ENCODE measurements around the gene RIMBP2. TPM values are rescaled to one million over a fixed set of nuclear protein-coding genes. Genes with fewer than 3 reads are reported as not detected.

RIMBP2 gene
- polyA plus RNA-seq, 1 donor from 2014 or later: 14.6 TPM

GRCh38 chr12:130708648-130709047 lies 7.5 kb downstream of the RIMBP2 start:
- H4K20me1 ChIP-seq (ENCODE audit: insufficient read depth): no peaks in the 10 kb centered on the region

GRCh38 chr12:130707571-130707891 lies 8.6 kb downstream of the RIMBP2 start:
- no peak for TF ChIP-seq EZH2 (IDR thresholded peaks at IDR 0.05; ENCODE audit: borderline replicate concordance, insufficient read depth, low read length, poor library complexity, severe bottlenecking)
- TF ChIP-seq SMC3 (conservative IDR thresholded peaks at IDR 0.05; ENCODE audit: poor library complexity): no peak
- no peak for TF ChIP-seq REST (IDR thresholded peaks at IDR 0.05; ENCODE audit: borderline replicate concordance)
- no peak for TF ChIP-seq TAF1 (IDR thresholded peaks at IDR 0.05; ENCODE audit: low read depth)
- no peak for TF ChIP-seq EP300 (conservative IDR thresholded peaks at IDR 0.05; ENCODE audit: poor library complexity, severe bottlenecking)
- TF ChIP-seq RAD21 (conservative IDR thresholded peaks at IDR 0.05): no peak
- TF ChIP-seq MXI1 (conservative IDR thresholded peaks at IDR 0.05; ENCODE audit: poor library complexity, severe bottlenecking): no peak
- no peak overlapping the region for H3K27ac ChIP-seq (ENCODE audit: low read length)
- no peaks in the 10 kb centered on the region for H3F3A ChIP-seq (ENCODE audit: insufficient read depth, low read length, poor library complexity, severe bottlenecking)

More at GRCh38 chr12:130708648-130709047, 7.5 kb downstream of the RIMBP2 start:
- Histone ChIP-seq H3K36me3 (ENCODE audit: insufficient read depth, low read length) (no peaks in the 10 kb centered on the region), H3K9me2 (ENCODE audit: insufficient read depth, low read length) (no peaks in the 10 kb centered on the region), H3K9ac (ENCODE audit: low read length) (no peak overlapping the region), H3K4me3 (ENCODE audit: low read length) (no peak overlapping the region), H3K9me3 (ENCODE audit: low read length) (no peaks in the 10 kb centered on the region), H2AFZ (ENCODE audit: low read depth, low read length) (no peak overlapping the region), H3K79me2 (replicated peaks; ENCODE audit: insufficient read depth, low read length) (peaks cover under 1% of the 10 kb centered on the region), H3K27me3 (ENCODE audit: insufficient read depth, low read depth, low read length) (no peaks in the 10 kb centered on the region), H3K4me2 (ENCODE audit: low read length) (no peak overlapping the region), H3F3A (ENCODE audit: insufficient read depth, low read length, poor library complexity, severe bottlenecking) (no peaks in the 10 kb centered on the region), H3K27ac (ENCODE audit: low read length) (no peak overlapping the region)
- TF ChIP-seq POLR2AphosphoS5 (IDR thresholded peaks at IDR 0.05) (no peak), SMC3 (conservative IDR thresholded peaks at IDR 0.05; ENCODE audit: poor library complexity) (no peak), EP300 (conservative IDR thresholded peaks at IDR 0.05; ENCODE audit: poor library complexity, severe bottlenecking) (no peak), REST (IDR thresholded peaks at IDR 0.05; ENCODE audit: borderline replicate concordance) (no peak), RAD21 (conservative IDR thresholded peaks at IDR 0.05) (no peak), MXI1 (conservative IDR thresholded peaks at IDR 0.05; ENCODE audit: poor library complexity, severe bottlenecking) (no peak), CTCF (IDR thresholded peaks at IDR 0.05; ENCODE audit: poor library complexity, severe bottlenecking) (no peak), TAF1 (IDR thresholded peaks at IDR 0.05; ENCODE audit: low read depth) (no peak), EZH2 (IDR thresholded peaks at IDR 0.05; ENCODE audit: borderline replicate concordance, insufficient read depth, low read length, poor library complexity, severe bottlenecking) (no peak)

More at GRCh38 chr12:130707571-130707891, 8.6 kb downstream of the RIMBP2 start:
- H3K4me2 ChIP-seq (ENCODE audit: low read length): no peak overlapping the region
- no peaks in the 10 kb centered on the region for H3K9me3 ChIP-seq (ENCODE audit: low read length)
- no peaks in the 10 kb centered on the region for H3K9me2 ChIP-seq (ENCODE audit: insufficient read depth, low read length)
- H4K20me1 ChIP-seq (ENCODE audit: insufficient read depth): no peaks in the 10 kb centered on the region
- no peaks in the 10 kb centered on the region for H3K79me2 ChIP-seq (replicated peaks; ENCODE audit: insufficient read depth, low read length)
- no peak overlapping the region for H3K4me3 ChIP-seq (ENCODE audit: low read length)
- no peaks in the 10 kb centered on the region for H3K27me3 ChIP-seq (ENCODE audit: insufficient read depth, low read depth, low read length)
- no peak overlapping the region for H3K9ac ChIP-seq (ENCODE audit: low read length)
- H3K36me3 ChIP-seq (ENCODE audit: insufficient read depth, low read length): no peaks in the 10 kb centered on the region
- H2AFZ ChIP-seq (ENCODE audit: low read depth, low read length): no peak overlapping the region

Measured in neural cell (in vitro differentiated cells).